Esophagus mucosa (tissue), 1 donor: ENCODE results near the gene TPTE2. TPM values are rescaled to one million over a fixed set of nuclear protein-coding genes. Genes with fewer than 3 reads are reported as not detected.
"Not testable (repeated sequence)": the region's sequence is repeated elsewhere in the genome, so short reads cannot be mapped to it uniquely, and the experiment has no call there.

Source experiments
- ATAC-seq: fragments of 200-7000 bp; cut with Tn5 transposase; one replicate; pipeline ENCODE4 v1.9.1; 2020
- total RNA-seq: library from RNA; stranded (reverse); gene quantifications from one replicate; pipeline ENCODE4 v1.2.4, GENCODE V29; 2023
- donor health status: DM: yes; HTN: yes; CAD: no.

Gene TPTE2
- total RNA-seq, 1 donor from 2014 or later = not detected

- ATAC-seq = peak; percentile 18
These were observed 253 bp upstream of the TPTE2 start for GRCh38 chr13:19561585-19561984.

- not testable (repeated sequence) for ATAC-seq
These were observed 660 bp downstream of the TPTE2 start for GRCh38 chr13:19560672-19561071.

- ATAC-seq = peak; percentile 28
These were observed 1.6 kb downstream of the TPTE2 start for GRCh38 chr13:19559739-19560138.

- ATAC-seq = not testable (repeated sequence)
These were observed 4.0 kb downstream of the TPTE2 start for GRCh38 chr13:19557287-19557686.

- not testable (repeated sequence) for ATAC-seq
These were observed 12.1 kb downstream of the TPTE2 start for GRCh38 chr13:19549245-19549644.

- ATAC-seq = not testable (repeated sequence)
These were observed 35.7 kb downstream of the TPTE2 start for GRCh38 chr13:19525634-19526033.

GRCh38 chr13:19519049-19519448, 42.3 kb downstream of the TPTE2 start:
- no peak for ATAC-seq

- ATAC-seq = not testable (repeated sequence)
These were observed 53.7 kb downstream of the TPTE2 start for GRCh38 chr13:19507623-19508022.

- not testable (repeated sequence) for ATAC-seq
These were observed 101.2 kb downstream of the TPTE2 start for GRCh38 chr13:19460126-19460525.

- not testable (repeated sequence) for ATAC-seq
These were observed 122.2 kb downstream of the TPTE2 start for GRCh38 chr13:19439056-19439686.

- ATAC-seq = not testable (repeated sequence)
These were observed 123.6 kb downstream of the TPTE2 start for GRCh38 chr13:19437780-19438179.

GRCh38 chr13:19422236-19422635, 139.1 kb downstream of the TPTE2 start:
- ATAC-seq = not testable (repeated sequence)

GRCh38 chr13:19412494-19412893, 148.8 kb downstream of the TPTE2 start:
- not testable (repeated sequence) for ATAC-seq

GRCh38 chr13:19382746-19383511, 178.4 kb downstream of the TPTE2 start:
- ATAC-seq = not testable (repeated sequence)

- ATAC-seq = no peak
These were observed 179.2 kb downstream of the TPTE2 start for GRCh38 chr13:19382111-19382510.

Other genes starting within 250 kb of the TPTE2 start
- 16.1 TPM for gene MPHOSPH8, start 72.1 kb upstream of the TPTE2 start, total RNA-seq
- gene PSPC1, start 221.4 kb upstream of the TPTE2 start, total RNA-seq = 28.9 TPM